HG03175 (cell line): Measurements from ENCODE around the gene ATG10.
"Not testable (repeated sequence)": the region's sequence is repeated elsewhere in the genome, so short reads cannot be mapped to it uniquely, and the experiment has no call there.

Experiments
- ATAC-seq: cut with Tn5 transposase; IDR thresholded peaks from one replicate; pipeline ENCODE4 v1.9.1; 2021; ENCODE audit warnings: mild to moderate bottlenecking, moderate library complexity; ENCODE audit not compliant: unreplicated experiment

Gene ATG10

DNA sequence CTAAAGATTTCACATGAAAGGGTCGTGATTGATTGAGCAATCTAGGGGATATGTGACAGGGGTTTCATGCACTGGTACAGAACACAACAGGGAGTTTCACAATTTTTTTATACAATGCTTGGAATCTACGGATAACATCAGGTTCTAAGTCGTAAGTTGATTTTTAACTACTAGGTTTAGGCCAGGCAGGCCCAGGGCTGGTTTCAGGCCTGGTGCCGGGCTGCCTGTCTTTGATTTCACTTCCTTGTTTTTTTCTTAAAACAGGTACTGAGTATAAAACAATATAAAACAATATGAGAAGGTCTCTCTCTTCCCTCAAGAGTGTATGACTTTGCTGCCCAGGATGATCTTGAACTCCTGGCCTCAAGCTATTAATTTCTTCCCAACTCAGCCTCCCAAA lies 301.6 kb downstream of the ATG10 start:
- ATAC-seq, result not testable (repeated sequence)

DNA sequence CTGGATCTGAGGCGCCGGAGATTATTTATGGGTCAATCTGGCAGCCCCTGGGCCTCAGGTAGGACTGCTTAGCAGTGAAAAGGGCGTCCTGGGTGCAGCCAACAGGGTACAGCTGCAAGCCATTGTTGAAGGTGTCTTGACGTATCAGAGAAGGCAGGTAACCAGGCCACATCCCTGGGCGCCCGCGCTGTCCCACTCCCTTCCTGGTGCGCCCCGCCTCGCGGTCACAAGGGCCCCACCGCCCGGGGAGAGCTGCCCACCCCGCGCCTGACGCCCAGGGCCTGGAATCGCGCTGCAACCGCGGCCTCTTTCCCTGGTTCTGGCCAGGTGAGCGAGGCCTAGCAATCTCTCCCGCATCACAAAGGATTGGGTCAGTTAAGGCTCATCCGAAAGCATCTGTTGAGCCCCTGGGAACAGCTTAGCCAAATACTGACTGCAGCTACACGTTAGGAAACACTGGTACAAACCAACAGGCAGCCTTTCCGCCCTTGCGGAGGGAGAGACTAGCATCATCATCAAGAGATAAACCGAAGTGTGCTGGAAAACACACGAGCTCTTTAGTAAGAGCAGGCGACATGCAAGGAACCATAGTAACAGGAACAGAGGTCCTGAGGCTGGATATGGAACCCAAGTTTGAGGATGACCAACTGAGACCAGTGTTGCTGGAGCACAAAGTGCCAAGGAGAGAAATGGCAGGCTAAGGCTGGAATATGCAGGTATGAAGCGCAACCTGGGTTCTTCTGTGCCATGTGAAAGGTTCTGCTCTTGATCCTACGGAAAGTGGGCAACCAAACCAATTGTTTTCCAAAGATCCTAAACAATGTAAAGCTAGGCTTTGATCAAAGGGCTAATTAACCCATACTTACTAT lies 302.8 kb downstream of the ATG10 start:
- no peak for ATAC-seq

DNA sequence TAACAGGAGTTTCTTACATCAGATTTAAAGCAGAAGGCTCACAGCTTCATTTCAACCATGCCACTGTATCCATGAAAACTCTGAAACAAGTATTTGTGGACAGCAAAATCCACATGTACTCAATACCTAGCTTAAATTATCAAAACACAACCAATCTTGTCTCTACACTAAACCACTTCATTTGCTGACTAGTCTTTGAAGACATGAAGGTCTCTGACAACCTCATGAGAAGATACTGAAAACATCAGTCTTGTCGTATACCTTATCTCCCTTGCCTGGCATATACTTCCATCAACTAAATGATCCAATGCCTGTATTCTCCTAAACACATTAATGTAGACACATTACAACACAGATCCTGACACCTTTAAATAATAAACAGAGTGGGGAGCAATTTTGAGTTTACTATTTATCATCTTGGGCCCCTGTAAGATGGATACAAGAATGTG lies 303.4 kb downstream of the ATG10 start:
- ATAC-seq, result no peak

DNA sequence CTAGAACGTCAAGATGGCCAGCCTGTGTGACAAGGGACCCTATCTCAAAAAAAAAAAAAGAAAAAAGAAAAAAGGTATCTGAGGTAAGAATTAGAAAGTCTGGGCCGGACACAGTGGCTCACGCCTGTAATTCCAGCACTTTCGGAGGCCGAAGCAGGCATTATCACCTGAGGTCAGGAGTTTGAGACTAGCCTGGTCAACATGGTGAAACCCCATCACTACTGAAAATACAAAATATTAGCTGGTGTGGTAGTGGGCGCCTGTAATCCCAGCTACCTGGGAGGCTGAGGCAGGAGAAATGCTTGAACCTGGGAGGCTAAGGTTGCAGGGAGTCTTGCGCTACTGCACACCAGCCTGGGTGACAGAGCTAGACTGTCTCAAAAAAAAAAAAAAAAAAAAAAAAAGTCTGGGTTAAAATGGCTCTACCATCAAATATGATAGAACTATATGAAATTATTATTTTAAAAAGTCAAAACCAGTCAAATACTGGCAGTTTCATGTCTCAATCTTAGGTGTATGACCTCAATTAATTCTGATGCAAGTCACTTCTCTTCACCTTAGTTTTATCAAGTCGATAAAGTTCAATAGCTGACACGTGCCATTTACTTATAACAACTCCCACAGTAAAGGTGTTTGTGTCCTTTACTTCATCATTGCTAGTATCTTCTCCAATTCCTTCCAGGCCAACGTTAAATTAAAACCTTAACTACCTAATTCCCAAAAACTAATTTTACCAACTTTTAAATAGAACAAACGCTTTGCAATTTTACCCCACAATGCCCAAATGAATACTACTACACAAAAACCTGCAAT lies 305.2 kb downstream of the ATG10 start:
- ATAC-seq, result no peak

DNA sequence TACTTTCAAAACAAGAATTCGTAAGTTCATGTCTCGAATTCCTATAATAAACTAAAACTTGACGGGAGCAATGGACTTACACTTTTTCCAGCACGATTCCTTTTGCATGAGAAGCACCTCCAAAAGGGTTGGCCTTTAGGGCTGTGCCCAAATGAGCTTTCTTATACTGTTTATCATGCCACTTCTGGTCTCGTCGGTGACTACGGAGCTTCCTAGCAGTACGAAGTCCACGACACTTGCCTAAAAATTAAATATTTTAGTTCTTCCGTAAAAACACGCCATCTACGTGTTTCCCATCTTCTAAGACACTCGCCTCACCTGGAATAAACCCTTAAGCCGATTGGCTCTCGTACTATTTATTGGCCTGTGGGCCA lies 305.8 kb downstream of the ATG10 start:
- ATAC-seq, result no peak

DNA sequence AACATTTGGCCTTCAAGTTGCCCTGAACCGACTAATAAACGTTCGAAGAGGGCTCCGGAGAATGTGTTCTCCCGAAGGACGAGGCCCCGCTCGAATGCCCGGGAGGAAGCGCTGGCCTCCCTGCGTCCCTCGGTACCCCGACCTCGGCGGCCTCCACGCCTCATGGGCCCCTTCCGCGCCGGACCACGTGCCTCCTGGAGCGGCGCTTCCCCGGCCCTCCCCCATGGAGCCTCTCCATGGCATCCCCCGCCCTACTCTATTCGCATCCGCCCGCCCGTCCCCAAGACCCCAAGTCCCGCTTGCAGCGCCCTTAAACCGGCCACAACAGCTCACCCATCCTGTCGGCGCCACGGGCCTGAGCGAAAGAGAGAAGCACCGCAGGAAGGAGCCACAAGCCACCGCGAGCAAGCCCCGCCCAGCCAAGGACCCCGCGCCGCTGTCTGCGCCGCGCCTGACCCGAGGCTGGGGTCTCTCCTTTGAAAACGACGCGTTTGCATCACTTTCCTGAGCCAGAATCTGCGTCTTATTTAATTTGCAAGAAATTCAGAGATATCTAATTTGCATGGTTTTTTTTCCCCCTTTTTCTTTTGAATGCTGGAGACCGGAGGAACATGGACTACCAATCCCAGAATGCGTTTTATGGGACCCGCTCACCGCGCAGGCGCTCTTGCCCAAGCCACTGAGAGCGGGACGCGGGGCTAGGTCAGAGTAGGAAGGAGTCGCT lies 306.3 kb downstream of the ATG10 start, which contains the start of gene RPS23:
TSS of gene RPS23 (minus strand) at position 368 of the 724 bp plus-strand sequence. CDS start at position 337, 31 bp downstream.
- ATAC-seq, result peak; percentile 94

DNA sequence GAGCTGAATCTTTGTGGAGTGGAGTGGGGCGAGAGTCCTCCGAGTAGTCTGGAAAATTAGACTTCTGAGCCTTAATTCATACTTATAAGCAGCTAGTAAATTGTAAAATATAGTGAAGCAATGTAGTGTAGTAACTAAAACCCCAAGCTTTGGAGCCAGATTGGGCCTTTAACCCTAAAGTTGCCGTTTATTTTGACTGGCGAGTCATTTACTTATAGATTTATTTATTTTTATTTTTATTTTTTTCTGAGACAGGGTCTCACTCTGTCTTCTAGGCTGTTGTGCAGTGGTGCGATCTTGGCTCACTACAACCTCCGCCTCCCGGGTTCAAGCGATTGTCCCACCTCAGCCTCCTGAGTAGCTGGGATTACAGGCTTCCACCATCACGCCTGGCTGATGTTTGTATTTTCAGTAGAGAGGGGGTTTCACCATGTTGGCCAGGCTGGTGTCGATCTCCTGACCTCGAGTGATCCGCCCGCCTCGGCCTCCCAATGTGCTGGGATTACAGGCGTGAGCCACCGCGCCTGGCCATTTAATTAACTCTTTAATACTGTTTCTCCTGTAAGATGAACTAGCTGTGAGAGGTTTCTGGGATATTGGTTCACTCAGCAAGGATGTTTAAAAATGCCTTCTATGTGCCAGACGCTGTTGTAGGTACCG lies 307.0 kb downstream of the ATG10 start:
- no peak for ATAC-seq

DNA sequence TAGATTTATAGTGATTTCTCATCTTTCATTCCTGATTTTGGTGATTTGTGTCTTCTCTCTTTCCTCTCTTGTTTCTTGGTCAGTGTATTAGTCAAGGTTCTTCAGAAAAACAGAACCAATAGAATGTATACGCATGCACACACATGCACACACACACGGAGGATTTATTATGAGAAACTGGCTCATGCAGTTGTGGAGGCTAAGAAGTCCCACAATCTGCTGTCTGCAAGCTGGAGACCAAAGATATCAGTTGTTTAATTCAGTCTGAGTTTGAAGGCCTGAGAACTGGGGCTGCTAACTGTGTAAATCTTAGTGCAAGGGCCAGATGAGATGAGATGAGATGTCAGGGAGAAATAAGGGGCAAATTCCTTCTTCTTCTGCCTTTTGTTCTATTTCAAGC lies 312.1 kb downstream of the ATG10 start:
- no peak for ATAC-seq

DNA sequence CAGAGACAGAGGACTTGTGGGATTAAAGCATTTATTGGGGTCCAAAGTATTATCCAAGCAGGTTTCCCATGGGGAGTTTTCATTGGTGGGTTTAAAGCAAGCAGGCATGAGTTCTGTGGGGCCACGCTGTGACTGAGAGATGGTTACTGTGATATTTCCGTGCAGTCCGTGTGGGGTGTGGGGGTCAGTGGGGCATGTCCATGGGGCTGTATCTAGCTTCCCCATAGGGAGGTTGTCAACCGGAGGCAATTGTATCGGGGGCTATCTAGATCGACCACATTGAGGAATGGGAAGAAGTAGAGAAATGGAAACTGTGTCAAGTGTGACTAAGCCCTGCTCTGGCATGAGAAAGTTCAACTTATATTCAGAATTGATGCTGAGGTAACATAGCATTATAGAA lies 313.4 kb downstream of the ATG10 start:
- no peak for ATAC-seq

DNA sequence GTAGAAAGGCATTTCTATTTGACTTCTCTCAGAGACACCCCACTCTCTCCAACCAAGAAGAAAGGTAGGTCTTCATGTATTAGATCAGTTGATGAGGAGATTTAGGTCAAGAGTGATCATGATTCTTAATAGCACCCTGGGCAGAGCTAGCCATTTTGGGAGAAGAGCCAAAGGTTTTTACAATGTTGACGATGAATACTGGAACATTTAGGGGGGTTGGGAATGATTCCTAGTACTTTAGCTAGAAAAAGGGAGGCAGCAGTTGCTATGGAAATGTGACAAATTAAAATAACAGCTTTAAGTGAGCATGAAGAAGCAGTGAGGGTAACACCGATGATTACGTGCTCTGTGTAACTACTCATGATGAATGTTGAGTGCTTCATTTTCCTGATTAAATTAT lies 315.8 kb downstream of the ATG10 start:
- ATAC-seq, result no peak

DNA sequence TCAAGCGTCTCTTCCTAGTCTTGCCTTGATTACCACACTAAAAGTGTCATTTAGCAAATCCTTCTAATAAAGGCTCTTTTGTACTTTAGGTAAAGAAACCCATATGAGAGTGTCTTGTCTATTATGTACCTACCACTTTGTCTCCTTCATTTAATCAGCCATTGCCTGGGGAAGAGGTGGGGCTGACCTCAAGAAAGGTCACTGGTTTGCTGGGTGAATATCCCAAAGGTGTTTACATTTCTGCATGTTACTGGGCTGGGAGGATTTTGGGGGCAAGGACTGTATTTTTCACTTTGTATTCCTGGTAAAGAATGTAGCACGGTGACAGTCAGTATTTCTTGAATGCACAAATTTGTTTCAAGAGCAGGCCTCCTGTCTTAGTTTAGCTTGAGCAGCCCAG lies 318.2 kb downstream of the ATG10 start:
- no peak for ATAC-seq

DNA sequence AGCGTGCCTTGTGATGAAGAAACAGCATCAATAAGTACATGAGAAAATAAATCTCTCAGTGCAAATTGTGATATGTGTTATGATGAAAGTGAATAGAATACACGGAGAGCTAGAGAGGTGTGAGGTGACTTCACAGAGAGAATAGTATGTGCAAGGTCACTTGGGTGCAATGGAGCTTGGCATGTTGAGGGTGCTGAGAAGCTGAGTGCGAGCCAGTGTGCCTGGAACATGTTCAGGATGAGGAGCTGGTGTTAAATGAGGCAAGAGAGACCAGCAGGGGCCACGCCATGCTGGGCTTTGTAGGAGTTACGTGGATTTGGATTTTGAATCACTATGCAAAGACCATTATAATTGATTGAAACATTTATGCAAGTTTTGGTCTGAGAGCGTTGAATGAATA lies 319.1 kb downstream of the ATG10 start:
- ATAC-seq, result no peak

DNA sequence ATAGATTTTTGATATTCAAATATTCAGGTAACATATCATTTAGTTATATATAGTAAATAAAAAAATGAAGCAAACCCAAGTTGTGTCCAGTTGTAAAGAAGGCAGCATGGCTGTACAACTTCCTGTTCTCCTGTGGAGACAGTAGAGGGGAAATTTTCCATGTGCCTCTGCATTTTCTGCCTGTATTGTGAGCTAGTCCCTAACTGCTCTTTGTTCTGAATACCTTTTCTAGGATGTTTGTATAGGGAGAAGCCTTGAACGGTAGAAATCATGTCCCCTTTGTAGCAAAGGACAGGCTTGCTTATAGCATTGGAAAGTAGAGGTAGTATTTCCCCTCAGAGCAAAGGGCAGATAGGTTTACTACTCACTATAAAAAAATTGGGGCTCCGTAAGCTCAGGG lies 319.6 kb downstream of the ATG10 start:
- no peak for ATAC-seq

DNA sequence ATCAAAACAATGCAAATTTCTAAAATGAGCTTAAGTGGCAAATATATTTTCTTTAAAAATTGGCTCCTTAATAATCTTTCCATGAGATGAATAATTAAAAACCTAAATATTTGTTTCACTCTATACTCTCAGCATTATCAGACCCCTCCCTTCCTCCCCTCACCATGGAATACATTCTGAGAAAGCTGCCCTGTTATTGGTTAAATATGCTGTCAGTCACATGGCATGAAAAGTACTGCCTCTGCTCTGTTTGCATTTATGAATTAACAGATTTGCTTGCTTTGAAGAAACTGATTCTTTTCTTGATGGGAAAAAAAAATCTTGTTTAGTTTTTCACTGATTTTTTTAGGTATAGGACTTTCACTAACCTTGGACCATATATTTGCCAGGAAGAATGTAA lies 323.3 kb downstream of the ATG10 start:
- no peak for ATAC-seq

DNA sequence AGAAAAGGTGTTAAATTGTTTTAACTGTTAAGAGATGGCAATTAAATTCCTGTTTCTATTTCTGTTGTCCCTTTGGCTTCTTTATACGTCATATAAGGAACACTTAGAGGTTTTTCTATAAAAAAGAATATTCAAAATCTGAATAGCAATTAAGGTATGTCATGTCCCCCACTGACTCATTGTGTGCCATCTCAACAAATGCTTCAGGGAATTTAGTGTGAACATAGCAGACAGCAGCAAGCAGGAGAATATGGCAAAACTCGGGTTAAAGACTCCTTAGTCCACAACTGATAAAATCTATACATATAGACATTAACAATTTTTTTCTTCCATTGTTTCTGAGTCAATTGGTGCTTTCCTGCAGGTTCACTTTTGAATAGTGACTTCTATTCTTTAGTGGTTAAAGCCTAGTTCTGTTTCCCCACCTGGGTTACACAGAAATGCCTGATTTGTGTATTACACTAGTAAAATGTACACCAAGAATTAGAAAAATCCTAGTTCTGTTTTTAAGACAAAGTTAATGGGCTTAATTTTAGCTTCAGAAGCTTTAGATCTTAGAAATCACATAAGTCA lies 324.2 kb downstream of the ATG10 start:
- no peak for ATAC-seq

DNA sequence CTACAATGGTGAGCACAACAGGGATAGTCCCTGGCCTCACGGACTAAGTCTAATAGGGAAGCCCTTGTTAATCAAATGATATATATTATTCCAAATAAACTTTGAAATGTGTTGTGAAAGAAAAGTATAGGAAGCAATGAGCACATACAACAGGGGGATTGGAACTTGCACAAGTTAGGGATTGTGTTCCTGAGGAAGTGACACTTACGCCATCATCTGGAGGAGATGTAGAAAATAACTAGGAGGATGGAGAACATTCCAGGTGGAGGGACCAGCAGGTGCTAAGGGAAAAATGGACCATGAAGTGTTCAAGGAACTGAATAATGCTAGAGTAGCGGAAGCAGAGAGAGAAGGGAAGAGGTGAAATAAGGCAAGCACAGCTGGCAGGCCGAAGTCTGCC lies 325.1 kb downstream of the ATG10 start:
- ATAC-seq, result no peak

DNA sequence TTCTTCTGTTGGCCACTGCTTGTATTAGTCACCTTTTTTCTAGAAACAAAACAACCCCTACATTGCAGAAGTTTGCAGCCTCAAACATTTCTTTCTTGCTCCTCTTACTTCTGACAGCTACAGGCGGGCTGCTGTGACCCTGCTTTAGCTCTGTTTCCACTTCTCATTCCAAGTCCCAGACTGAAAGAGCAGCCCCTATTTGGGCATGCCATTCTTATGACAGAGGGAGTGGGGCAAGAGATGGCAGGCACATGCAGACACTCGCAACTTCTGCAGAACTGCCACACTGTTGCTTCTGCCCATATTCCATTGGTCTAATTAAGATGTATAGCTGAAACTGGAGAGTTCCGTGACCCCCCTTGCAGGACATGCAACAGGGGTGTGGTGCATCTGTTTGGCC lies 325.9 kb downstream of the ATG10 start:
- ATAC-seq, result no peak

DNA sequence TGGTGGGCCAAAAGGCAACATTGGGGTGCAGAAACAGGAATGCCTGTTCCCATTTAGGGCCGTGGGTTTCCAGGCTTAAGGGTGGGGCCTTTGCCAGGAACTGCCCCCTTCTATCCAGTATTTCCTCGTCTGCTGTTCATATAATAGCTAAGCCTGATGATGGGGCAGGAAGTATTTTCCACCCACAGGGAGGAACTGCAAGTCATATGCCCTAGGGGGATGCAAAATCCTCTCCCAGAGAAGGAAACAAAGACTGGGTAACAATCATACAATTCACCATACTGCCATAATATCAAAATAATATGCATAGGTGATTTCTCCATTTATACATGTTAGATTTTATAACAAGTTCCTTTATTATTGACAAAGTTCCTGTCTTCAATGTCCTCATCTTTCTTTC lies 326.8 kb downstream of the ATG10 start:
- no peak for ATAC-seq

DNA sequence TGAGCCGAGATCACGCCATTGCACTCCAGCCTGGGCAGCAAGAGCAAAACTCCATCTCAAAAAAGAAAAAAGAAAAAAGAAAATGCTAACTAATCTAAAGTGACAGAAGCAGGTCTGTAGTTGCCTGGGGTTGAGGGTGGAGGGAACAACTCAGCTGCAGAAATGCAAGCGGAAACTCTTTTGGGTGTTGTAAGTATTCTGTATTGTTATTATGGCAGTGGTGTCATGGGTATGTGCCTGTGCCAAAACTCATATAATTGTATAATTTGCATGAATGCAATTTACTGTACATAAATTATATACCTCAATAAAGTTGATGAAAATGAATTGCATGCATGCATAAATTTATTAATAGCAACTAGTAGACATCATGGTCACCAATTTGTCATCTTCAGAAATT lies 329.4 kb downstream of the ATG10 start:
- ATAC-seq, result no peak
